Measurements from ENCODE around the gene BIRC6.
"Not testable (repeated sequence)": the region's sequence is repeated elsewhere in the genome, so short reads cannot be mapped to it uniquely, and the experiment has no call there.

Gene BIRC6

DNA sequence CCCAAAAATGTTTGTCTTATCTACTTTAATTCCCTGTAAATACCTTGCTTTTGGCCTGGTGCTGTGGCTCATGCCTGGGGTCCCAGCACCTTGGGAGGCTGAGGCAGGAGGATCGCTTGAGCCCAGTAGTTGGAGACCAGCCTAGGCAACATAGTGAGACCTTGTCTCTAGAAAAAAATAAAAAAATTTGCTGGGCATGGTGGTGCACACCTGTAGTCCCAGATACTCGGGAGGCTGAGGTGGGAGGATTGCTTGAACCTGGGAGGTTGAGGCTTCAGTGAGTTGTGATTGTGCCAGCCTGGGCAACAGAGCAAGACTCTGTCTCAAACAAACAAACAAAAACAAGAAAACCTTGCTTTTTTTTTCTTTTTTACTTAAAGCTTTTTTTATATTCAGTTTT is 6.2 kb downstream of the BIRC6 start:
- H3K9me3 Mint-ChIP-seq, DNase-seq, CTCF ChIA-PET, H3K27me3 Mint-ChIP-seq, H3K27ac Mint-ChIP-seq, H3K4me3 Mint-ChIP-seq: not testable (repeated sequence)
- Mint-ChIP-seq H3K4me1 (peaks cover 48% of the 10 kb centered on the region), H3K36me3 (peaks cover 39% of the 10 kb centered on the region)

DNA sequence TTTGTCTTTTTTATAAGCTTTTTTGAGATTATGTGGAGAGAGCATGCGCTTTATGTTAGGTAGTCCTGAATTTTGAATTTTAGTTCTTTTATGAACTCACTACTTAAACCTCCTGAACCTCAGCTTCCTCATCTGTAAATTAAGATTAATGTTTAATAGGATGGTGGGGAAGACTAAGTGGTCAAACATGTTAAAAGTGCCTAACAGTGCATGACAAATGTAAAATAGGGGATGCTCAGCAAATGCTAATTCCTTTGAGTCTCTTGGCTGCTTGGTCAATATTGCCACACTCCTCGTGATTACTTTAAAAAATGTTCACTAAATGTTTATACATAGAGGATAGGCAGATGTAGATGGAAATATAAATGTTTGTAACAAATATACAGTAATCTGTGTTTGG is 6.8 kb downstream of the BIRC6 start:
- H3K9me3 Mint-ChIP-seq, result no peaks in the 10 kb centered on the region
- CTCF ChIA-PET, result no interaction called here
- H3K36me3 Mint-ChIP-seq, result peaks cover 33% of the 10 kb centered on the region
- H3K27ac Mint-ChIP-seq, result no peak overlapping the region
- H3K4me3 Mint-ChIP-seq, result no peak overlapping the region
- H3K4me1 Mint-ChIP-seq, result peaks cover 42% of the 10 kb centered on the region
- no peaks in the 10 kb centered on the region for H3K27me3 Mint-ChIP-seq
- DNase-seq, result no peak

DNA sequence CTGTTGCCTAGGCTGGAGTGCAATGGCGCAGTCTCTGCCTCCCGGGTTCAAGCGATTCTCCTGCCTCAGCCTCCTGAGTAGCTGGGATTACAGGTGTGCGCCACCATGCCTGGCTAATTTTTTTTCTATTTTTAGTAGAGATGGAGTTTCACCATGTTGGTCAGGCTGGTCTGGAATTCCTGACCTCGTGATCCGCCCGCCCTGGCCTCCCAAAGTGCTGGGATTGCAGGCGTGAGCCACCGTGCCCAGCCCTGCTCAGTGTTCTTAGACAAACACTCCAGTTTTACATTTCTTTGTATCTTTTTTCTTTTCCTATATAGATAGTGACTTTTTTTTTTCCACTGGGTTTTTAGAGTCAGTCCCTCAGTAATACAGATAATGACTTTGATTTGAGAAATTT is 7.5 kb downstream of the BIRC6 start:
- peaks cover 39% of the 10 kb centered on the region for H3K4me1 Mint-ChIP-seq

DNA sequence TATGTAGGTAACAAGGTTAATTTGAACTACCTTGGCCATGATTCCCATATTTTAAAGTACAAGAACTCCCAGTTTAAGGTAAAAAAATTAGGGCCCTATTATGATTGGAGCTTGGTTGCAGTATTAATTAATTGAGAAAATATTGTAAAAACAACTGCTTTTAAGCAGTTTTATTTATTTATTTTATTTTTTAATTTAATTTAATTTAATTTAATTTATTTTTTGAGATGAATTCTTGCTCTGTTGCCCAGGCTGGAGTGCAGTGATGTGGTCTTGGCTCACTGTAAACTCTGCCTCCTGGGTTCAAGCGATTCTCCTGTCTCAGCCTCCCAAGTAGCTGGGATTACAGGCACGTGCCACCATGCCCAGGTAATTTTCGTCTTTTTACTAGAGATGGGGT is 8.9 kb downstream of the BIRC6 start:
- H3K9me3 Mint-ChIP-seq, H3K27ac Mint-ChIP-seq, H3K4me3 Mint-ChIP-seq, DNase-seq, H3K27me3 Mint-ChIP-seq, CTCF ChIA-PET: not testable (repeated sequence)
- H3K4me1 Mint-ChIP-seq, result peaks cover 30% of the 10 kb centered on the region
- peaks cover 25% of the 10 kb centered on the region for H3K36me3 Mint-ChIP-seq

More for the DNA sequence above, 7.5 kb downstream of the BIRC6 start:
- H3K27me3 Mint-ChIP-seq, CTCF ChIA-PET, H3K27ac Mint-ChIP-seq, H3K4me3 Mint-ChIP-seq, H3K9me3 Mint-ChIP-seq, DNase-seq: not testable (repeated sequence)
- H3K36me3 Mint-ChIP-seq, result peaks cover 28% of the 10 kb centered on the region

DNA sequence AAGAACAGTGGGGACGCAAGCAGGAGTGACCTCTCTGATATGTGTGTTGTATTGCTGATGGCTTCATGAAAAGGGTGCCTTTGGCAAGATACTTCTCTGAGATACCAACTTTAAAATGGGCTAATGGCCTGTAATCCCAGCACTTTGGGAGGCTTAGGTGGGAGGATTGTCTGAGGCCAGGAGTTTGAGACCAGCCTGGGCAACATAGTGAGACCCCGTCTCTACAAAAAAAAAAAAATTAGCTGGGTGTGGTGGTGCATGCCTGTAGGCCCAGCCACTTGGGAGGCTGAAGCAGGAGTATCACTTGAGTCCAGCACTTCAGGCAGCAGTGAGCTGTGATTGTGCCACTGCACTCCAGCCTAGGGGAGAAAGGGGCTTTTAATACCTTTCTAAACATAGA is 9.8 kb downstream of the BIRC6 start:
- H3K36me3 Mint-ChIP-seq, result peaks cover 22% of the 10 kb centered on the region
- no peak for DNase-seq
- no peak overlapping the region for H3K4me3 Mint-ChIP-seq
- peaks cover 26% of the 10 kb centered on the region for H3K4me1 Mint-ChIP-seq
- no peaks in the 10 kb centered on the region for H3K27me3 Mint-ChIP-seq
- no peaks in the 10 kb centered on the region for H3K9me3 Mint-ChIP-seq
- no peak overlapping the region for H3K27ac Mint-ChIP-seq
- CTCF ChIA-PET, result no interaction called here

DNA sequence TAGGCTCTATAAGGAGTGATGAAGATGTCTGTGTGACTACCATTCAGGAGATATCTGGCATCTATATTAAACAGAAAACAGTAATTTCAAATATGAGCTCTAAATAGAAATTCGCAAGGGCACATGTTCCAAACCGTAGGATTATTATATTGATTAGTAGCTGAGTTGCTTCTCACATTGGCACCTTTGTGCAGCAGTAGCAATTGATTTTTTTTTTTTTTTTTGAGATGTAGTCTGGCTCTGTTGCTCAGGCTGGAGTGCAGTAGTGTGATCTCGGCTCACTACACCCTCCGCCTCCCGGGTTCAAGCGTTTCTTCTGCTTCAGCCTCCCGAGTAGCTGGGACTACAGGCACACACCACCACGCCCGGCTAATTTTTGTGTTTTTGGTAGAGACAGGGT is 12.4 kb downstream of the BIRC6 start:
- Mint-ChIP-seq H3K4me1 (peaks cover 20% of the 10 kb centered on the region), H3K36me3 (peaks cover 28% of the 10 kb centered on the region), H3K27ac (no peak overlapping the region), H3K4me3 (no peak overlapping the region), H3K27me3 (no peaks in the 10 kb centered on the region), H3K9me3 (no peaks in the 10 kb centered on the region)
- no peak for DNase-seq
- CTCF ChIA-PET, result no interaction called here

DNA sequence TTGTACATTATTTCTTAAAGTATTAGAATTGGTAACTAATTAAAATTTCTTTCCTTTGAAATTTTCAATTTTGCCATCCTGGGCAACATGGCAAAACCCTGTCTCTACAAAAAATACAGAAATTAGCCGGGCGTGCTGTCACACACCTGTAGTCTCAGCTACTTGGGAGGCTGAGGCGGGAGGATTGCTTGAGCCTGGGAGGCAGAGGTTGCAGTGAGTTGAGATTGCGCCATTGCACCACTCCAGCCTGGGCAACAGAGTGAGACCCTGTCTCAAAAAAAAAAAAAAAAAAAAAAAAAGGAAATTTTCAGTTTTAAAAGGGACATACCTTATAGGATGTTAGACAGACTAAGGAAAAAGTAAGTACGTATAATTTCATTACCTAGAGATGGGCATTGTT is 14.1 kb downstream of the BIRC6 start:
- H3K4me1 Mint-ChIP-seq, result peaks cover 19% of the 10 kb centered on the region
- H3K9me3 Mint-ChIP-seq, CTCF ChIA-PET, H3K27ac Mint-ChIP-seq, H3K4me3 Mint-ChIP-seq, H3K27me3 Mint-ChIP-seq, DNase-seq: not testable (repeated sequence)
- peaks cover 24% of the 10 kb centered on the region for H3K36me3 Mint-ChIP-seq

DNA sequence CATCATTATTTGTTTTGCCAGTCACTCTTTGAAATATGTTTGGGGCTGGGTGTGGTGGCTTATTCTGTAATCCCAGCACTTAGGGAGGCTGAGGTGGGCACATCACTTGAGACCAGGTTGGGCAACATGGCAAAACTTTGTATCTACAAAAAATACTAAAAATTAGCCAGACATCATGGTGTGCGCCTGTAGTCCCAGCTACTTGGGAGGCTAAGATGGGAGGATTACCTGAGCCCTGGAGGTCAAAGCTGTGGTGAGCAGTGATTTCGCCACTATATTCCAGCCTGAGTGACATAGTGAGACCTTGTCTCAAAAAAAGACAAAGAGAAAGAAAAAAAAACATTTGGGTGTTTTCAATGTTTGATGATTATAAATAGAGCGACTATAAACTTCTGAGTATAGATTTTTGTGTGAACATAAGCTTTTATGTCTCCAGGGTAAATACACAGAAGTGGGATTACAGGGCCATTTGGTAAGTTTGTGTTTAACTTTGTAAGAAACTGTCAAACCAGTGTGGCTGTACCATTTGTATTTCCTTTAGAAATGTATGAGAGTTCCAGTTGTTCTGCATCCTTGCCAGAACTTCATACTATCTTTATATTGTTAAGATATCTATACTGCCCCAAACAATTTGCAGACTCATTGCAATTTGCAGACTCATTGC is 15.8 kb downstream of the BIRC6 start:
- Mint-ChIP-seq H3K27me3 (no peaks in the 10 kb centered on the region), H3K27ac (no peak overlapping the region), H3K4me1 (peaks cover 18% of the 10 kb centered on the region), H3K9me3 (no peaks in the 10 kb centered on the region), H3K4me3 (no peak overlapping the region), H3K36me3 (peaks cover 18% of the 10 kb centered on the region)
- DNase-seq, result no peak
- CTCF ChIA-PET, result interaction anchor here (0.6 kb wide), 1 partner anchor 332 kb away, joined by 3 read pairs; no protein-coding TSS in a partner anchor

DNA sequence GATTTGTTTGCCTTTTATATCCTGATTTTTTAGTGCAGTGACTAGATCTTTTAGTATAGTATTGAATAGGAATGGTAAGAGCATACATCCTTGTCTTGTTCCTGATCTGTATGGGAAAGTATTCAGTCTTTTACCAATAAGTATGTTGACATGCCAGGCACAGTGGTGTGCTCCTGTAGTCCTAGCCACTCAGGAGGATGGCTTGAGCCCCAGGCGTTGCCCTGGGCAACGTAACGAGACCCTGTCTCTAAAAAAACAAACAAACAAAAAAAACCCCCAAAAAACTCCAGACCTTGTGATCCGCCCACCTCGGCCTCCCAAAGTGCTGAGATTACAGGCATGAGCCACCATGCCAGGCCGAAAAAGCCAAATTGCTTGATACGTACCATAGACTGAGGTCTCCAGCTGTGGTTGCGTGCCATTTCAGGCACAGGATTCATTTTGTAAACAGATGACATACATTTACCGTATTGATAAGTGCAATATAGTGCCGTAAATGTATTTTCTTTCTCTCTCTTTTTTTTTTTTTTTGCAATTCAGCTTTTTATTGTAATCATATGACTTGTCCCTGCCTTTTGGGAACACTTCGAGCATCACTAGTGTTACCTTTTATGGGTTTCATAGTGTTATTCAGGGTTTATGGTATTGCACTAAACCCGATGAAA is 18.5 kb downstream of the BIRC6 start:
- Mint-ChIP-seq H3K4me1 (peaks cover 14% of the 10 kb centered on the region), H3K36me3 (peaks cover 18% of the 10 kb centered on the region), H3K27me3 (no peaks in the 10 kb centered on the region), H3K27ac (no peak overlapping the region), H3K4me3 (no peak overlapping the region), H3K9me3 (no peaks in the 10 kb centered on the region)
- CTCF ChIA-PET, result no interaction called here
- no peak for DNase-seq

DNA sequence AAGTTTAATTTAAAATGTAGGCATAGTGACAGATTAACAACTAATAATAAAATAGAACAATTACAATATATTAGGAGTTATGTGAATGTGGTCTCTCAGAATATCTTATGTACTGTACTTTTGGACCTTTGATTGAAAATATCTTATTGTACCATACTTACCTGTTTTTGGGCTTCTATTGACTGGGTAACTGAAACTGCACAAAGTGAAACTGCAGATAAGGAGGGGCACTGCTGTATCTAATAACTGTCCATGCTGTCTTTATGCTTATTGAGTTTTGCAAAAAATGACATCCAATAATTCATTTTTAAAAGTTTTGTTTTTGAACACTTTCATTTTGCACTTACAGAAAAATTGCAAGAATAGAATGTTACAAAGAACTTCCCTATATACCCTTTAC is 19.9 kb downstream of the BIRC6 start:
- Mint-ChIP-seq H3K4me3 (no peak overlapping the region), H3K27ac (no peak overlapping the region), H3K9me3 (no peaks in the 10 kb centered on the region), H3K36me3 (peaks cover 21% of the 10 kb centered on the region), H3K4me1 (peaks cover 14% of the 10 kb centered on the region), H3K27me3 (no peaks in the 10 kb centered on the region)
- DNase-seq, result no peak
- CTCF ChIA-PET, result no interaction called here

DNA sequence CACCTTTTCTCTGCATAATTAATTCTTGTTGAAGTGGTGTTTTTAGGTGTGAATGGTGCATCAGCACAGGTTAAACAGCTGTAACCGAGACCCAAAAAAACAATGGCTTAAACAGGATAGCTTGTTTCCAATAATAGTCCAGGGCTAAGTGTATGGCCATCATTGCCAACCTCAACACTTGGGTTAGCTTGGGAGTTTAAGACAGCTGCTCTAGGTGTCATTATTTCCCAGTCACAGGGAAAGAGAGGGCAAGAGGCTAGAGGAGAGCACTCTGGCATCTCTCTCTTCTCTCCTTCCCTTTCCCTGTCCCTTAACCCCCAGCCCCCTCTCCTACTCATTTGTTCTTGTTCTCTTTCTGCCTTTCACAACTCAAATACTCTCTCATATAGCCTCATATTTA is 21.1 kb downstream of the BIRC6 start:
- no peak overlapping the region for H3K27ac Mint-ChIP-seq
- no peak overlapping the region for H3K4me3 Mint-ChIP-seq
- H3K9me3 Mint-ChIP-seq, result no peaks in the 10 kb centered on the region
- peaks cover 21% of the 10 kb centered on the region for H3K36me3 Mint-ChIP-seq
- peaks cover 14% of the 10 kb centered on the region for H3K4me1 Mint-ChIP-seq
- no peaks in the 10 kb centered on the region for H3K27me3 Mint-ChIP-seq
- CTCF ChIA-PET, result no interaction called here
- no peak for DNase-seq

DNA sequence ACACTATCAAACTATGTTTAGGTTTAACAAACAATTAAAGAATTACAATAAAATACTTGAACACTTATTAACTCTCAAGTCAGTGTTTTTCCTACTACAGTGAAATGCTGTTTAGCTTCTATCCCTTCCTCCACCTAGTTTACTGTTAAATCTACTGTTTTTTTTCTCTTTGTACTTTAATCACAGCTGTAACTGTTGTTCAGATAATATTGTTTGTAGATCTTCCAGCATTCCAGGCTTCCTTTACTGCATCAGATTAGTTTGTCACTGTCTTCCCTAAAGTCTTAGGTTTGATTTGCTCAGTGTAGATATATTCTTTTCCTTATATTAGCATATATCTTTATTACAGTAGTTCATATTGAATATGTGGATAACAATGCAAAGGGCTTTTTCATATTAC is 22.5 kb downstream of the BIRC6 start:
- CTCF ChIA-PET, result no interaction called here
- Mint-ChIP-seq H3K4me1 (peaks cover 10% of the 10 kb centered on the region), H3K4me3 (no peak overlapping the region), H3K27me3 (no peaks in the 10 kb centered on the region), H3K36me3 (peaks cover 18% of the 10 kb centered on the region), H3K27ac (no peak overlapping the region), H3K9me3 (no peaks in the 10 kb centered on the region)
- DNase-seq, result no peak

DNA sequence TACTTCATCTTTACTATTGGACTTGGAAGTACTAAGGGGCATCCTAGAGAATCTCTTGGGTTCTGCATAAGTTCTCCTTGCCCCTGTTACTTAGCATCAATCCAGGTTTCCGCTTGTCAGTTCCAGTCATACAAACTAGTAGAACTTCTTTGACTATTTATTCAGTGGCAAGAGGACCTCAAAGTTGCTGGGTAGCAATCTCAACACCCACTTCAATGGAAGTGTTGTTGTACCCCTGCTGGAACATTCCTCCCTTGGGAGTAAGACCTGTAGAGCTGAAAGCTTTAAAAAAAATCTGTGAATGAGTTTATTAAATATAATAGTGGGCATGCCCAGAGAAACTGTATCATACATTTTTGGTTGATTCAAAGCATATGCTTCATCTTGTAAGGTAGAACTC is 27.0 kb downstream of the BIRC6 start:
- H3K27me3 Mint-ChIP-seq, result no peaks in the 10 kb centered on the region
- H3K27ac Mint-ChIP-seq, result no peak overlapping the region
- peaks cover 44% of the 10 kb centered on the region for H3K36me3 Mint-ChIP-seq
- no peak overlapping the region for H3K4me3 Mint-ChIP-seq
- CTCF ChIA-PET, result no interaction called here
- DNase-seq, result no peak
- peaks cover 2% of the 10 kb centered on the region for H3K4me1 Mint-ChIP-seq
- no peaks in the 10 kb centered on the region for H3K9me3 Mint-ChIP-seq

DNA sequence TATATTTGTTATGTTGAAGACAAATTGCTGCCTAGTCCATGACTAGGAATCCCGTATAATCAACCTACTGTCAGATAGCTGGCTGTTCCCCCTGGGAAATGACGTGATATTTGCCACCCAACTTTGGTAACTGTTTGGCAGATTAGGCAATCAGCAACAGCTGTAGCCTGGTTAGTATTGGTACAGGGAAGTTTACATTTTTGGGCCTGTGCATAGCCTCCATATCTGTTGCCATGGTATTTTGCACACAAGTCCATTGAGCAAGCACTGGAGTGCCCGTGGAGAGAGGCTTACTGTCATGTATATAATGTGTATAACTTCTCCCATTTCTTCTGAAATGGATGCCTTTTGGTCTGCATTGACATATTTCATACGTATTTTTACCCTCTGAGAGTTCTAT is 27.7 kb downstream of the BIRC6 start:
- CTCF ChIA-PET, result no interaction called here
- no peaks in the 10 kb centered on the region for H3K27me3 Mint-ChIP-seq
- no peaks in the 10 kb centered on the region for H3K9me3 Mint-ChIP-seq
- peaks cover 44% of the 10 kb centered on the region for H3K36me3 Mint-ChIP-seq
- no peak overlapping the region for H3K4me3 Mint-ChIP-seq
- no peaks in the 10 kb centered on the region for H3K4me1 Mint-ChIP-seq
- H3K27ac Mint-ChIP-seq, result no peak overlapping the region
- DNase-seq, result no peak

DNA sequence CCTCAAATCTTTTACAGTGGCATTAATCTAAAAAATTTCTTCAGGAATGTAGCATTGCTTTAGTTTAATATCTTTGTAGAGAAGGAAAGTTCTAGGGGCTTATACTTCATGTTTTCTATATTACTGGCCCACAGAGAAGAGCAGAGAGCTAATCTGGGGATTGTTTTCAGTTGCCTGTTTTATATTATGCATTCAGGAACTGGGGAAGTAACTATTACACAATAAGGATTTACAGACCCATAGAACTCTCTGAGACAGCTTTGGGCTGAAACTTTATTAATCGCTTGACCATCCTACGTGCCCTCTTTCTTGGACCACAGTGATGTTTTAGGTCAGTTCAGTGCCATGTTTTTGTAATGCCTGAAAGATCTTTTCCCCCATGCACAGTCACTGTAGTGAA is 29.9 kb downstream of the BIRC6 start:
- Mint-ChIP-seq H3K27me3 (no peaks in the 10 kb centered on the region), H3K4me3 (no peak overlapping the region), H3K27ac (no peak overlapping the region), H3K9me3 (no peaks in the 10 kb centered on the region), H3K36me3 (peaks cover 42% of the 10 kb centered on the region), H3K4me1 (no peaks in the 10 kb centered on the region)
- DNase-seq, result no peak
- CTCF ChIA-PET, result no interaction called here
